Measurements from ENCODE around the gene RGS2.

RGS2 gene

DNA sequence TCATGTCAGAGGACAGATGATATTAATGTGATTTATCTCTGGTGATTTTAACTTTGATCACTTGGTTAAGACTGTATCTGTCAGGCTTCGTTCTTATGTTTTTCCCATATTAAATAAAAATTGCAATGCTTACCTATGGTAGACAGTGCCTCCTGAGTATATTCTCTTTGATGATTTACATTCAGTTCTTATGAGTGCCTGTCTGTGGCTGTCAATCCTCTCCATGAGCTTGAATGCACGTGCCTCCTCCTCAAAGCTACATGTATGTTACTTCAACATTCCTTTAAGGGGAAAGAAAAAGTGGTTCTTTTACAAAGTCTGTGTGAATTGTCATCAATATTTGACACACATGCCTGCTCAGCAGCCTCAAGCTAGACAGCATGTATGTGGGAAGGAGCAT, 44.2 kb upstream of the RGS2 start (continued):
- TF ChIP-seq, protein P1, sequence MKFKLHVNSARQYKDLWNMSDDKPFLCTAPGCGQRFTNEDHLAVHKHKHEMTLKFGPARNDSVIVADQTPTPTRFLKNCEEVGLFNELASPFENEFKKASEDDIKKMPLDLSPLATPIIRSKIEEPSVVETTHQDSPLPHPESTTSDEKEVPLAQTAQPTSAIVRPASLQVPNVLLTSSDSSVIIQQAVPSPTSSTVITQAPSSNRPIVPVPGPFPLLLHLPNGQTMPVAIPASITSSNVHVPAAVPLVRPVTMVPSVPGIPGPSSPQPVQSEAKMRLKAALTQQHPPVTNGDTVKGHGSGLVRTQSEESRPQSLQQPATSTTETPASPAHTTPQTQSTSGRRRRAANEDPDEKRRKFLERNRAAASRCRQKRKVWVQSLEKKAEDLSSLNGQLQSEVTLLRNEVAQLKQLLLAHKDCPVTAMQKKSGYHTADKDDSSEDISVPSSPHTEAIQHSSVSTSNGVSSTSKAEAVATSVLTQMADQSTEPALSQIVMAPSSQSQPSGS (tag by site-specific recombination; IDR thresholded peaks at IDR 0.05; ENCODE audit: low read depth), result no peak
- no peak for TF ChIP-seq GLI2 (tag by site-specific recombination; IDR thresholded peaks at IDR 0.05; ENCODE audit: borderline replicate concordance, low read depth)
- TF ChIP-seq, protein P2, sequence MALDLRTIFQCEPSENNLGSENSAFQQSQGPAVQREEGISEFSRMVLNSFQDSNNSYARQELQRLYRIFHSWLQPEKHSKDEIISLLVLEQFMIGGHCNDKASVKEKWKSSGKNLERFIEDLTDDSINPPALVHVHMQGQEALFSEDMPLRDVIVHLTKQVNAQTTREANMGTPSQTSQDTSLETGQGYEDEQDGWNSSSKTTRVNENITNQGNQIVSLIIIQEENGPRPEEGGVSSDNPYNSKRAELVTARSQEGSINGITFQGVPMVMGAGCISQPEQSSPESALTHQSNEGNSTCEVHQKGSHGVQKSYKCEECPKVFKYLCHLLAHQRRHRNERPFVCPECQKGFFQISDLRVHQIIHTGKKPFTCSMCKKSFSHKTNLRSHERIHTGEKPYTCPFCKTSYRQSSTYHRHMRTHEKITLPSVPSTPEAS (tag by site-specific recombination; IDR thresholded peaks at IDR 0.05), result no peak
- TF ChIP-seq, protein P3, sequence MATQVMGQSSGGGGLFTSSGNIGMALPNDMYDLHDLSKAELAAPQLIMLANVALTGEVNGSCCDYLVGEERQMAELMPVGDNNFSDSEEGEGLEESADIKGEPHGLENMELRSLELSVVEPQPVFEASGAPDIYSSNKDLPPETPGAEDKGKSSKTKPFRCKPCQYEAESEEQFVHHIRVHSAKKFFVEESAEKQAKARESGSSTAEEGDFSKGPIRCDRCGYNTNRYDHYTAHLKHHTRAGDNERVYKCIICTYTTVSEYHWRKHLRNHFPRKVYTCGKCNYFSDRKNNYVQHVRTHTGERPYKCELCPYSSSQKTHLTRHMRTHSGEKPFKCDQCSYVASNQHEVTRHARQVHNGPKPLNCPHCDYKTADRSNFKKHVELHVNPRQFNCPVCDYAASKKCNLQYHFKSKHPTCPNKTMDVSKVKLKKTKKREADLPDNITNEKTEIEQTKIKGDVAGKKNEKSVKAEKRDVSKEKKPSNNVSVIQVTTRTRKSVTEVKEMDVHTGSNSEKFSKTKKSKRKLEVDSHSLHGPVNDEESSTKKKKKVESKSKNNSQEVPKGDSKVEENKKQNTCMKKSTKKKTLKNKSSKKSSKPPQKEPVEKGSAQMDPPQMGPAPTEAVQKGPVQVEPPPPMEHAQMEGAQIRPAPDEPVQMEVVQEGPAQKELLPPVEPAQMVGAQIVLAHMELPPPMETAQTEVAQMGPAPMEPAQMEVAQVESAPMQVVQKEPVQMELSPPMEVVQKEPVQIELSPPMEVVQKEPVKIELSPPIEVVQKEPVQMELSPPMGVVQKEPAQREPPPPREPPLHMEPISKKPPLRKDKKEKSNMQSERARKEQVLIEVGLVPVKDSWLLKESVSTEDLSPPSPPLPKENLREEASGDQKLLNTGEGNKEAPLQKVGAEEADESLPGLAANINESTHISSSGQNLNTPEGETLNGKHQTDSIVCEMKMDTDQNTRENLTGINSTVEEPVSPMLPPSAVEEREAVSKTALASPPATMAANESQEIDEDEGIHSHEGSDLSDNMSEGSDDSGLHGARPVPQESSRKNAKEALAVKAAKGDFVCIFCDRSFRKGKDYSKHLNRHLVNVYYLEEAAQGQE (tag by site-specific recombination; IDR thresholded peaks at IDR 0.05), result no peak

DNA sequence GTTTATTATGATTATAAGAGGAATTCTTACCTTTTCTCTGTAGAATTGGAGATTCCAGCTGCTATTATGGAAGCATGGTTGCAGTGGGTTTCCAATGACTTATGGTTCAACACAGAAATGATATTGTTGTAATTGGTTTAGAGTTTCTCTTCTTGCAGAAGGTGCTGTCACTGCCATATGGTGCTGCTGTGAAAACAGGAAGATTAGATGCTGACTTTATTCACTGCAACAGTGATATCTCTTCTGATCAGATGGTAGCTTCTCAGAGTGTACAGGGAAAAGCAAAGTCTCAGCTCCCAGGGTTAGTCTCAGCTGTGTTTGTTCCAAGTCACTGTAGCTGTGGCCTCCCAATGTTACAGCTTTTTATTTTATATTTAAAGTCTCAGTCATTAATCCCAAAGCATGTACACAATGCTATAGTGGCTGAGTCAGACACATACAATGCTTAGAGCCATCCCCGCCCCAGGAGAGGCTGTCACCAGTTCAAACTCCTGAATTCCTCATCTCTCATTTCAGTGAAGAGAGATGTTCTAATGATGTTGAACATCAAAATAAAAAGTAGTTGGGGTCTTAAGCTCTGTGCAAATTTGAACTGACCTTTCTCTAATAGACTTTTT, 42.7 kb upstream of the RGS2 start:
- POLR2A ChIA-PET, result no interaction called here
- TF ChIP-seq KLF9 (tag by site-specific recombination; IDR thresholded peaks at IDR 0.05; ENCODE audit: low read depth) (no peak), ZNF660 (tag by site-specific recombination; IDR thresholded peaks at IDR 0.05) (no peak), ZNF324 (tag by site-specific recombination; IDR thresholded peaks at IDR 0.05) (no peak), ZNF561 (tag by site-specific recombination; IDR thresholded peaks at IDR 0.05; ENCODE audit: borderline replicate concordance) (no peak), ZNF140 (tag by site-specific recombination; IDR thresholded peaks at IDR 0.05) (no peak), ZNF777 (tag by site-specific recombination; IDR thresholded peaks at IDR 0.05; ENCODE audit: borderline replicate concordance) (no peak), ZNF335 (tag by site-specific recombination; conservative IDR thresholded peaks at IDR 0.05) (no peak)
- Histone ChIP-seq H3K4me3 (ENCODE audit: low read depth, low read length) (no peak overlapping the region), H3K27ac (ENCODE audit: extremely low read depth, low read depth, low read length) (no peak overlapping the region), H3K36me3 (ENCODE audit: control insufficient read depth in 2 of 2, insufficient read depth in 1 of 2, low read length in 2 of 2) (no peaks in the 10 kb centered on the region), H3K9me3 (ENCODE audit: control insufficient read depth, insufficient read depth, low read depth, low read length) (no peaks in the 10 kb centered on the region), H3K4me1 (ENCODE audit: control insufficient read depth, insufficient read depth, low read length) (no peaks in the 10 kb centered on the region)
- CTCF ChIA-PET, result interaction anchor here (0.6 to 1.0 kb wide), 2 partner anchors 15 to 289 kb away, joined by 3 read pairs; no protein-coding TSS in a partner anchor

DNA sequence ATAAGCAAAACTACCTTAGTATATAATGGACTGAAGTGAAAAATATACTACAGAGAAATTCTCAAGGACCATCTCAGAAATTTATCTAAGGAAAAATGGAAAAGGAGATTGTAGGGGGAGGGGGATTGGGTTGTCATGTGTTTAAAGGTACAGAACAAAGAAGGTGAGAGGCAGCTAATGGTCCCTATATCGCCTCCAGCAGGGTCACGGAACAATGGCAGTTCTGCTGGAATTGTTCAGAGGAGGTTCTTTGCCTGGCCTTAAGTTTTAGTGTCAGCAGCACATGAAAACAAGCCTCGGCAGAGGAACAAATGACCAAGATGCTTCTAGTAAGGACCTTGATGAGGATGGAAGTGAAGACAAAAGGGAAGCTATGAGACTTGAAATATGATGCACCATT, 42.0 kb upstream of the RGS2 start:
- TF ChIP-seq YY2 (tag by site-specific recombination; IDR thresholded peaks at IDR 0.05) (no peak), ZNF221 (tag by site-specific recombination; IDR thresholded peaks at IDR 0.05; ENCODE audit: borderline replicate concordance) (no peak), ZNF560 (tag by site-specific recombination; IDR thresholded peaks at IDR 0.05; ENCODE audit: borderline replicate concordance) (no peak), ZNF10 (tag by site-specific recombination; IDR thresholded peaks at IDR 0.05) (no peak), ZNF629 (tag by site-specific recombination; IDR thresholded peaks at IDR 0.05) (no peak), ZNF621 (tag by site-specific recombination; IDR thresholded peaks at IDR 0.05) (no peak), WT1 (tag by site-specific recombination; IDR thresholded peaks at IDR 0.05) (no peak)
- TF ChIP-seq, protein P4, sequence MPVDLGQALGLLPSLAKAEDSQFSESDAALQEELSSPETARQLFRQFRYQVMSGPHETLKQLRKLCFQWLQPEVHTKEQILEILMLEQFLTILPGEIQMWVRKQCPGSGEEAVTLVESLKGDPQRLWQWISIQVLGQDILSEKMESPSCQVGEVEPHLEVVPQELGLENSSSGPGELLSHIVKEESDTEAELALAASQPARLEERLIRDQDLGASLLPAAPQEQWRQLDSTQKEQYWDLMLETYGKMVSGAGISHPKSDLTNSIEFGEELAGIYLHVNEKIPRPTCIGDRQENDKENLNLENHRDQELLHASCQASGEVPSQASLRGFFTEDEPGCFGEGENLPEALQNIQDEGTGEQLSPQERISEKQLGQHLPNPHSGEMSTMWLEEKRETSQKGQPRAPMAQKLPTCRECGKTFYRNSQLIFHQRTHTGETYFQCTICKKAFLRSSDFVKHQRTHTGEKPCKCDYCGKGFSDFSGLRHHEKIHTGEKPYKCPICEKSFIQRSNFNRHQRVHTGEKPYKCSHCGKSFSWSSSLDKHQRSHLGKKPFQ (tag by site-specific recombination; IDR thresholded peaks at IDR 0.05), result no peak
- TF ChIP-seq, protein P5, sequence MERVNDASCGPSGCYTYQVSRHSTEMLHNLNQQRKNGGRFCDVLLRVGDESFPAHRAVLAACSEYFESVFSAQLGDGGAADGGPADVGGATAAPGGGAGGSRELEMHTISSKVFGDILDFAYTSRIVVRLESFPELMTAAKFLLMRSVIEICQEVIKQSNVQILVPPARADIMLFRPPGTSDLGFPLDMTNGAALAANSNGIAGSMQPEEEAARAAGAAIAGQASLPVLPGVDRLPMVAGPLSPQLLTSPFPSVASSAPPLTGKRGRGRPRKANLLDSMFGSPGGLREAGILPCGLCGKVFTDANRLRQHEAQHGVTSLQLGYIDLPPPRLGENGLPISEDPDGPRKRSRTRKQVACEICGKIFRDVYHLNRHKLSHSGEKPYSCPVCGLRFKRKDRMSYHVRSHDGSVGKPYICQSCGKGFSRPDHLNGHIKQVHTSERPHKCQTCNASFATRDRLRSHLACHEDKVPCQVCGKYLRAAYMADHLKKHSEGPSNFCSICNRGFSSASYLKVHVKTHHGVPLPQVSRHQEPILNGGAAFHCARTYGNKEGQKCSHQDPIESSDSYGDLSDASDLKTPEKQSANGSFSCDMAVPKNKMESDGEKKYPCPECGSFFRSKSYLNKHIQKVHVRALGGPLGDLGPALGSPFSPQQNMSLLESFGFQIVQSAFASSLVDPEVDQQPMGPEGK (tag by site-specific recombination; IDR thresholded peaks at IDR 0.05), result no peak
- TF ChIP-seq, protein P6, sequence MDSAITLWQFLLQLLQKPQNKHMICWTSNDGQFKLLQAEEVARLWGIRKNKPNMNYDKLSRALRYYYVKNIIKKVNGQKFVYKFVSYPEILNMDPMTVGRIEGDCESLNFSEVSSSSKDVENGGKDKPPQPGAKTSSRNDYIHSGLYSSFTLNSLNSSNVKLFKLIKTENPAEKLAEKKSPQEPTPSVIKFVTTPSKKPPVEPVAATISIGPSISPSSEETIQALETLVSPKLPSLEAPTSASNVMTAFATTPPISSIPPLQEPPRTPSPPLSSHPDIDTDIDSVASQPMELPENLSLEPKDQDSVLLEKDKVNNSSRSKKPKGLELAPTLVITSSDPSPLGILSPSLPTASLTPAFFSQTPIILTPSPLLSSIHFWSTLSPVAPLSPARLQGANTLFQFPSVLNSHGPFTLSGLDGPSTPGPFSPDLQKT (IDR thresholded peaks at IDR 0.05; ENCODE audit: borderline replicate concordance, low read depth, low read length), result no peak
- no peaks in the 10 kb centered on the region for H3K4me1 ChIP-seq (ENCODE audit: control insufficient read depth, insufficient read depth, low read length)
- no peaks in the 10 kb centered on the region for H3K36me3 ChIP-seq (ENCODE audit: control insufficient read depth in 2 of 2, insufficient read depth in 1 of 2, low read length in 2 of 2)
- POLR2A ChIA-PET, result no interaction called here
- H3K27ac ChIP-seq (ENCODE audit: extremely low read depth, low read depth, low read length), result no peak overlapping the region
- CTCF ChIA-PET, result interaction anchor here (0.6 to 1.0 kb wide), 2 partner anchors 15 to 33 kb away, joined by 3 to 4 read pairs; no protein-coding TSS in a partner anchor
- no peak overlapping the region for H3K4me3 ChIP-seq (ENCODE audit: low read depth, low read length)
- no peaks in the 10 kb centered on the region for H3K9me3 ChIP-seq (ENCODE audit: control insufficient read depth, insufficient read depth, low read depth, low read length)

Measured in HEK293 (cell line).